ENCODE measurements around the gene TRPC4. TPM values are rescaled to one million over a fixed set of nuclear protein-coding genes. Genes with fewer than 3 reads are reported as not detected.

Gene TRPC4
- total and polyA plus RNA-seq, 7 donors: 0.03 to 0.59 (median 0.08) TPM

GRCh38 chr13:37613638-37614037 is 255.9 kb downstream of the TRPC4 start:
- no peak for TF ChIP-seq CTCF (IDR thresholded peaks at IDR 0.05)

GRCh38 chr13:37613236-37613635 is 256.3 kb downstream of the TRPC4 start:
- TF ChIP-seq CTCF (IDR thresholded peaks at IDR 0.05): no peak
- H3K27me3 ChIP-seq (ENCODE audit: insufficient read depth in 3 of 3, low read length in 2 of 3): no peaks in the 10 kb centered on the region
- no peaks in the 10 kb centered on the region for H3K9me3 ChIP-seq
- DNase-seq: no peak
- no peaks in the 10 kb centered on the region for H3K4me1 ChIP-seq
- H3K4me3 ChIP-seq: no peak overlapping the region
- H3K36me3 ChIP-seq (ENCODE audit: insufficient read depth in 1 of 2, low read depth in 1 of 2): no peaks in the 10 kb centered on the region
- no peak overlapping the region for H3K27ac ChIP-seq
- no peak for ATAC-seq
- intact Hi-C loops (cut with DNase I): no loop called here
- 80 to 88% (median 85%) methylated on average over 3 of the region's 3 CpGs for WGBS, 3 donors

More at GRCh38 chr13:37613638-37614037, 255.9 kb downstream of the TRPC4 start:
- Histone ChIP-seq H3K9me3 (no peaks in the 10 kb centered on the region), H3K27me3 (ENCODE audit: insufficient read depth in 3 of 3, low read length in 2 of 3) (no peaks in the 10 kb centered on the region), H3K27ac (no peak overlapping the region), H3K4me1 (no peaks in the 10 kb centered on the region), H3K36me3 (ENCODE audit: insufficient read depth in 1 of 2, low read depth in 1 of 2) (no peaks in the 10 kb centered on the region), H3K4me3 (no peak overlapping the region)
- intact Hi-C loops (cut with DNase I): no loop called here
- 67 to 80% (median 75%) methylated on average over 2 of the region's 2 CpGs for WGBS, 3 donors
- ATAC-seq (no peak), DNase-seq (no peak)

GRCh38 chr13:37608750-37609339 is 260.7 kb downstream of the TRPC4 start:
- Histone ChIP-seq H3K4me1 (no peaks in the 10 kb centered on the region), H3K27me3 (ENCODE audit: insufficient read depth in 3 of 3, low read length in 2 of 3) (no peaks in the 10 kb centered on the region), H3K36me3 (ENCODE audit: insufficient read depth in 1 of 2, low read depth in 1 of 2) (no peaks in the 10 kb centered on the region), H3K9me3 (peaks cover 4% of the 10 kb centered on the region), H3K4me3 (no peak overlapping the region), H3K27ac (no peak overlapping the region)
- 78 to 93% (median 83%) methylated on average over 1 of the region's 1 CpG for WGBS, 3 donors
- intact Hi-C loops (cut with DNase I): loop anchor here in 1 of 2 donors (5.0 kb wide), 1 partner anchor 157 kb away; no protein-coding TSS in a partner anchor
- DNase-seq (no peak), ATAC-seq (no peak)
- TF ChIP-seq CTCF (IDR thresholded peaks at IDR 0.05): peak; percentile 11

GRCh38 chr13:37602733-37603381 is 266.7 kb downstream of the TRPC4 start:
- TF ChIP-seq CTCF (IDR thresholded peaks at IDR 0.05): peak; percentile 45
- Histone ChIP-seq H3K27me3 (ENCODE audit: insufficient read depth in 3 of 3, low read length in 2 of 3) (no peaks in the 10 kb centered on the region), H3K36me3 (ENCODE audit: insufficient read depth in 1 of 2, low read depth in 1 of 2) (no peaks in the 10 kb centered on the region), H3K4me3 (no peak overlapping the region), H3K27ac (no peak overlapping the region), H3K4me1 (no peaks in the 10 kb centered on the region), H3K9me3 (peaks cover 4% of the 10 kb centered on the region)
- DNase-seq: no peak
- intact Hi-C loops (cut with DNase I): loop anchor here in 1 of 2 donors (2.0 to 5.0 kb wide), 2 partner anchors 496 to 526 kb away; no protein-coding TSS in a partner anchor
- 68 to 75% (median 70%) methylated on average over 5 of the region's 5 CpGs for WGBS, 3 donors
- ATAC-seq: no peak
